ENCODE data around the gene OSBPL10.

The OSBPL10 gene

GRCh38 chr3:31957106-31957505, 24.0 kb downstream of the OSBPL10 start:
- no peak for DNase-seq (ENCODE audit: low spot score)

GRCh38 chr3:31955581-31955980, 25.5 kb downstream of the OSBPL10 start:
- DNase-seq (ENCODE audit: low spot score): no peak

DNA sequence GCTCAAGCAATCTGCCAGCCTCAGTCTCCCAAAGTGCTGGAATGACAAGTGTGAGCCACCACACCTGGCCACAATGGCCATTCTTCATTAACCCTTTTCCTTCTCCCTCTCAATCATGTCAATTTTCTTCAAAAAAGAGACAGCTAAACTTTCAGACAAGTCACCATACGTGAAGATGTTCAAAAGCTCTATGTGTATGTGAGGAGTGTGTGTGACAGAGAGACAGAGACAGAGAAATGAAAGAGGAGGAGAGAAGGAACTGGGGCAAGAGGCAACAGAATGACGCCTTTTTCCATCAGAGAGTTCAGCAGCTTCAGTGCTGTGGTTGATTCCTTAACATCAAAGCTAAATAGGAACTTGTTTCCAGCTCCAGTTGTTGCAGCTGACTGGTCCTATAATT, 27.4 kb downstream of the OSBPL10 start:
- DNase-seq (ENCODE audit: low spot score): peak; percentile 46

DNA sequence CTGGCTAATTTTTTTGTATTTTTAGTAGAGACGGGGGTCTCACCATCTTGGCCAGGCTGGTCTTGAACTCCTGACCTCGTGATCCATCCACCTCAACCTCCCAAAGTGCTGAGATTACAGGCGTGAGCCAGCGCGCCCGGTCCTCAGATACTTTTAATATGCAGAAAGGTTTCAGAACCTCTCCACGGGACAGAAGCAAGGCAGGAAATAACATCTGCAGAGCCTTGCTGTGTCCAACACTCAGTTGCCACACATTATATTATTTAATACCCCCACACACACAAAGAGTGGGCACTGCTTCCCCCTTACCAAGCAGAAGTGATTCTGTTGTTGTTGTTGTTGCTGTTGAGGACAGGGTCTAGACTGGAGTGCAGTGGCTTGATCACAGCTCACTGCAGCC, 28.0 kb downstream of the OSBPL10 start:
- DNase-seq (ENCODE audit: low spot score): peak; percentile 77

DNA sequence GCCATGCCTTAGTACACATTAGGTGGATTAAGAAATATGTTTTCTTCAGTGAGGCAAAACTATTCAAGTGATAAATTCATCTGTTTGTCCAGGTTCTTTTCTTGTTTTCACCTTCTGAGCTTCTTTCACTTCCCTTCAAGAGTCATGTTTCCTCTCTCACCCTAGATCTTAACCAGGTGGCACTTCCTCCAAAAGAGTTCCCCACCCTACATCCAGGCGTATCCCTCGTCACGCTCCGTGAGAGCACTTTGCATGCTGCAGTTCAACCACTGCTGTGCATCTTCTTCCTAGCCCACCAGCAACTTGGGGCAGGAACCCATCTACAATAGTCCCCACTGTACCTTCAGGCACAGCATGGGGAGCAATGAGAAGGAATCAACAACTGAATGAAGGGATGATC, 28.9 kb downstream of the OSBPL10 start:
- DNase-seq (ENCODE audit: low spot score): peak; percentile 93

GRCh38 chr3:31948280-31948679, 32.8 kb downstream of the OSBPL10 start:
- no peak for DNase-seq (ENCODE audit: low spot score)

DNA sequence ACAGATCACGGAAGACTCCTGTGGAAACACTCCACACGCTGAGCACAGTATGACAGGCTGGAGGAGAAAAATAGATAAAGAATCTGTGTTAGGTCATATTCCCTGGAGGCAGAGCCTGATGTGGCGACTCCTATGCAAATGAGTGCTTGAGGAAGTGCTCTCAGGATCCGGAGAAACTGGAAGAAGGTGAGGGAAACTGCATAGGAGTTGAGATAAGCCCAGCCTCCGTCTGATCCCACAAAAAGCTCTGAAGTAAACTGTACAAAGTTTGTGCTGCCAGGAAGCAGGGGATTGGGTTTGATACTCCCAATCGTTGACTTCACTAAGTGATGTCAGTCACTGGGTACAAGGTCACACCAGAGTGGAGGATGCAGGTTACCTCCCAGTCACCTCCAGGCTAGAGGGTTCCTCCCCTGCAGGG, 33.4 kb downstream of the OSBPL10 start:
- DNase-seq (ENCODE audit: low spot score): no peak

GRCh38 chr3:31947162-31947561, 33.9 kb downstream of the OSBPL10 start:
- no peak for DNase-seq (ENCODE audit: low spot score)

DNA sequence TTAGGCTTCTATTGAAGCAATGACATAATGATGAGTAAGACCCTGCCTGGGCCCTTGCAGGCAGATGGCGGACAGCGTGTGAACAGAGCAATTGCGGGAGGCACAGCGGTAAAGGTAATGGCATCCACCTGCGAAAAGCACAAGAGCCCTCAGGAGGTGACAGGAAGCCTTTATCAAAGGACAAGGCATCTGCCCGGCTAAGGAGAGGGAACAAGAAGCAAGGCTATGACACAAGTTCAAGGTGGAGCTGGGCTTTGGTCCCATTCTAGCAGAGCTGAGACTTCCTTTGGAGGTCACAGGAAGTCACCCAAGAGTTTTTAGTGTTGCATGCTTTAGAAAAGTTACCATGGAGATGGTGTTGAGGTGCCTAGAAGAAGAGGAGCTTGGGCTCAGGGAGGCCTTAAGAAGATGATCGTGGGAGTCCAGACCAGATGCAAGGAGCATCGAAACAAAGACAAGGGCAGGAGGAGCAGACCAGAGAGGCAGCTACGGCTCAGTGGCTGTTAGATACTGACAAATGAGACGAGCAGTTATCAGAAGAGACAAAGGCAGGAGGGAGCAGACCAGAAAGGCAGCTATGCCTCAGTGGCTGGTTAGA, 34.5 kb downstream of the OSBPL10 start:
- DNase-seq (ENCODE audit: low spot score): peak; percentile 46

DNA sequence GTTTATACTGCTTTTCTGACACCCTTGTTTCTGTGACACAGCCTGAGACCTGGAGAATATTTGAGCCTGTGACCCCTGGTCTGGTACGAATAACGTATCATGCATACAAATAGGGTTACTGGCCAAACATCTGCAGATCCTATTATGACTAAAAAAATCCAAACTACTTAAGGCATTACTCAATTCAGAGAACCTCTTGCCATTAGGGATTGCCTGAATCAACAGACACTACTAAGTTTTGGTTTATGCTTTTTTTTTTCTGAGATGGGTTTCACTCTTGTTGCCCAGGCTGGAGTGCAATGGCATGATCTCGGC, 35.4 kb downstream of the OSBPL10 start:
- DNase-seq (ENCODE audit: low spot score): no peak

GRCh38 chr3:31943041-31943440, 38.0 kb downstream of the OSBPL10 start:
- DNase-seq (ENCODE audit: low spot score): no peak

DNA sequence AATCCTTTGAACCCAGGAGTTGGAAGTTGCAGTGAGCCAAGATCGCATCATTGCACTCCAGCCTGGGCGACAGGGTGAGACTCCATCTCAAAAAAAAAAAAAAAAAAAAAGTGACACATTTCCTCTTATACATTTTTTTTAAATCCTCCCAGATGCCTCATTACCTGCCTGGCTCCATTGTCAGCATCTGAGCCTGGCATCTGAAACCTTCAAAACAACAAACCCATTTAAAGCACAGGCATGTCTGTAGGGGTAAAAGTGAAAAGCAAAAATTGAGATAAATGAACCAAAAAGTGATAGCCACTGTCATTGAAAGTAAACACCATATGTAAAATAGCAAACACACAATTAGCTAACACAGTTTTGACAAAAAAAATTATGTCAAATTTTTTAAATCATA, 38.6 kb downstream of the OSBPL10 start:
- no peak for DNase-seq (ENCODE audit: low spot score)

GRCh38 chr3:31937225-31937624, 43.8 kb downstream of the OSBPL10 start:
- no peak for DNase-seq (ENCODE audit: low spot score)

GRCh38 chr3:31936420-31937060, 44.5 kb downstream of the OSBPL10 start:
- DNase-seq (ENCODE audit: low spot score): no peak

GRCh38 chr3:31934866-31935265, 46.2 kb downstream of the OSBPL10 start:
- DNase-seq (ENCODE audit: low spot score): no peak

DNA sequence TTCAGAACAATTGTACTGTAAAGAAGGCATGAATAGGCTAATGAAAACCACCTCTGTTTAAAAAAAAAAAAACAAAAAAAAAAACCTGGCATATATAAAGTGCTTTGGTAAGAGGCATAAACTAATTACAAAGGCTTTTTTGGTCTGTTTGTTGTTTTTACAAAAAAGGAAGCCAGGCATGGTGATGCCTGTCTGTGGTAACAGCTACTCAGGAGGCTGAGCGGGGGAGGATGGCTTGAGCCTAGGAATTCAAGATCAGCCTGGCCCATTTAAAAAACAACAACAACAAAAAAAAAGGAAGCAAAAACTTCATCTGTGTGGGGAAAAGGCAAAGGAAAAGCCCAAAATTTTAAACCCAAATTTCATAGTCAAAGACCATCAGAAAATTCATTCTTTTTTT, 47.0 kb downstream of the OSBPL10 start:
- DNase-seq (ENCODE audit: low spot score): no peak

- no peak for DNase-seq (ENCODE audit: low spot score)
These were observed 48.1 kb downstream of the OSBPL10 start for GRCh38 chr3:31932990-31933389.

- peak; percentile 55 for DNase-seq (ENCODE audit: low spot score)
These were observed 51.1 kb downstream of the OSBPL10 start for GRCh38 chr3:31929826-31930502.

DNA sequence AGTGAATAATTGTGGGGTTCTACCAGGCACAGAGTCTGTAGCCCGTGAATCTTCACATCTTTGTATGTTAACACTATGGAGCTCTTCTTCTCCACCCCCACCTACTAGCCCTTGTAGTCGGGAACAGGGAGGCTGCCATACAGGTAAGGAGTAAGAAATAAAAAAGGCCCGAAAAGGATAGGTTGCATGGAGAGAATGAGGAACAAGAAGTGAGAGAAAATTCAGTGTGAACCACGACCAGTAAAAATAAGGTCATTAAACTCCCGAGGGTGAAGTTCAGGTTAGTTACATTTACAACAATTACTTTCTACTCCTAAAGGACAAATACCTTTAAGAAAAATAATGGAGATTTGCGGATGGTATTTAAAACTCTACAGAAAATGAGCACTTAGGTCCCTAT, 53.3 kb downstream of the OSBPL10 start:
- no peak for DNase-seq (ENCODE audit: low spot score)

GRCh38 chr3:31926543-31926942, 54.5 kb downstream of the OSBPL10 start:
- DNase-seq (ENCODE audit: low spot score): no peak

GRCh38 chr3:31925271-31925630, 55.8 kb downstream of the OSBPL10 start:
- peak; percentile 42 for DNase-seq (ENCODE audit: low spot score)

DNA sequence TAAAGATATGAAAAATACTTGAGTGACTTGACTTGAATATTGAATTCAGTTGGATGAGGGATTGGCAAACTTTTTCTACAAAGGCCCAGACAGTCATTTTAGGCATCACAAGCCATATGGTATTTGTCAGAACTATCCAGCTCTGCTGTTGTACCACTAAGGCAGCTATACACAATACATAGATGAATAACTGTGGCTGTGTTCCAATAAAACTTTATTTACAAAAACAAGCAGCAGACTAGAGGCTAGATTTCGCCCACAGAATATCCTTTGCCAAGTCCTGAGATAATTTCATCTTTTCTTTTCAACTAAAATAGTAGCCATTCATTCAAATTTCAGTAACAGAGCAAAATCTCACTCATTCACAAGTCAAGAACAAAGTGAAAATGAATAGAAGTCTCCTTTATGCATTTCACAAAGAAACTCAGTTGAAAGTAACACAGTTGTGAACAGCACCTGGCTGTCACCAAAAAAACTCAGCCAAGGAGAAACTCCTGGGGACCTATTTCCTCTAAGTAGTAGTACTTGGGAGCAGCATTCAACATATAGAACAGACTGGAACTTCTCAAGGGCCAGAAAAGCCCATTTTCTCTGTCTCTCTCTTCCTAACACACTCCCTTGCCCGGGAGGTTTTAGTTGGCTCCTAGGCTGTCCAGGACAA, 56.3 kb downstream of the OSBPL10 start:
- peak; percentile 49 for DNase-seq (ENCODE audit: low spot score)

DNA sequence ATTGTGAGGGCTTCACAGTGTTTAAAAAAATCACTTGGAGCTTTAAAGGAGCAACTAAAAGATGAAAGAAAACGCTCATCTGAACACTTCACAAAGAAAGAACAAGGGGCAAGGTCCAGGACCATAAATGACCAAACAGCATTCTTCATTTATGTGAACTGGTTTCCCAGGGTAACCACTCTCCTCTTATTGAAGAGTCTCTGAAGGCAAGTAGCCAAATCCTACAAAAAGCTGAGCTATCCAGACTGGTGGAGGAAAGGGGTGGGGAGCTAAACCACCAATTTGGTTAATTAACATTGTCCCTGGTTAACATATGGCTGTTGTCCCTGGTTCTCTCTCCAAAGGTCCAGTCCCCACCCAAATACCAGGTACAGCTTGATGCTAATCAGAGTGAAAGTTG, 58.1 kb downstream of the OSBPL10 start:
- DNase-seq (ENCODE audit: low spot score): no peak
